Stomach (tissue), 9 donors: ENCODE measurements around the gene UBXN11. TPM values are rescaled to one million over a fixed set of nuclear protein-coding genes. Genes with fewer than 3 reads are reported as not detected.

Experiments used
- DNase-seq, 2 donors: peaks; one replicate each; pipeline versions ENCODE4 v3.0.0 to v3.0.0-alpha.2; 2013 to 2019
- H3K27ac ChIP-seq, 5 donors: fragments of 200-600 bp in 4 of 5; sonication (generic) in 4 of 5; one replicate each; pipeline ENCODE4 v1.5.1; 2013 to 2019; ENCODE audit warnings: mild to moderate bottlenecking in 1 of 5, moderate library complexity in 1 of 5
- H3K27me3 ChIP-seq, 3 donors: fragments of 200-600 bp; sonication (generic); one replicate each; pipeline ENCODE4 v1.5.1; 2017 to 2019; ENCODE audit warnings: mixed run types in 1 of 3
- H3K36me3 ChIP-seq, 4 donors: fragments of 200-600 bp; sonication (generic); 1 replicate in 3 of 4; 2 replicates in 1 of 4; pipeline ENCODE4 v1.5.1; 2016 to 2019
- H3K4me1 ChIP-seq, 4 donors: fragments of 200-600 bp; sonication (generic); one replicate each; pipeline ENCODE4 v1.5.1; 2016 to 2019
- H3K4me3 ChIP-seq, 4 donors: fragments of 200-600 bp; sonication (generic) in 3 of 4; one replicate each; pipeline ENCODE4 v1.5.1; 2016 to 2019; ENCODE audit warnings: mild to moderate bottlenecking in 1 of 4
- H3K9me3 ChIP-seq, 4 donors: fragments of 200-600 bp; sonication (generic); one replicate each; pipeline ENCODE4 v1.5.1; 2016 to 2019
- EP300 ChIP-seq: sonication (generic); formaldehyde crosslinking; IDR thresholded peaks from one replicate; pipeline ENCODE4 v1.6.1; 2017; ENCODE audit warnings: antibody characterized with exemption
- POLR2A ChIP-seq, 4 donors: fragments of 450-650 bp; IDR thresholded peaks; one replicate each; pipeline ENCODE4 v1.6.1; 2016; ENCODE audit warnings: antibody characterized with exemption in 4 of 4, control low read depth in 2 of 4, mild to moderate bottlenecking in 1 of 4, moderate library complexity in 1 of 4
- POLR2AphosphoS5 ChIP-seq, 3 donors: sonication (generic); formaldehyde crosslinking; IDR thresholded peaks; one replicate each; pipeline ENCODE4 v1.6.1; 2016; ENCODE audit warnings: antibody characterized with exemption in 3 of 3
- WGBS, 5 donors: extraction: QIAGEN DNeasy Blood & Tissue Kit in 3 of 5; methylation state at CpG; one replicate each; pipeline versions ENCODE4 v1.1.5 to v1.1.7; 2013 to 2018; 5-methylcytosine and 5-hydroxymethylcytosine counted together
- intact Hi-C: fragments of 100-400 bp; cut with DNase I; formaldehyde crosslinking; loops from one replicate; pipeline ENCODE4 v1.15.1; 2023; ENCODE audit warnings: low total_unique reads
- polyA plus RNA-seq, 3 donors: library from polyadenylated mRNA; stranded (reverse); fragments of 200-250 nt; gene quantifications; one replicate each; pipeline ENCODE4 v1.2.3, GENCODE V29; 2013
- total RNA-seq, 5 donors: library from RNA; depleted of rRNA; stranded (reverse); fragments of >200 nt; gene quantifications; one replicate each; pipeline versions ENCODE4 v1.1.0 to v1.2.3, GENCODE V29; 2014 to 2016
- TF ChIP-seq, protein P1 (sequence below), 7 experiments: fragments of 450-650 bp in 4 of 7; fragments of 200-600 bp in 3 of 7; sonication (generic) in 3 of 7; IDR thresholded peaks; one replicate each; pipeline ENCODE4 v1.5.1; 2016 to 2019; ENCODE audit warnings: antibody characterized with exemption in 7 of 7, control low read depth in 2 of 7, mild to moderate bottlenecking in 1 of 7
- donor health status: healthy with polysubstance abuse.
- donor health status: Bipolar disorder and iron deficiency.
- donor health status: healthy.

Gene UBXN11
- total and polyA plus RNA-seq, 8 donors: 7.3 to 26.3 (median 12.6) TPM

DNA sequence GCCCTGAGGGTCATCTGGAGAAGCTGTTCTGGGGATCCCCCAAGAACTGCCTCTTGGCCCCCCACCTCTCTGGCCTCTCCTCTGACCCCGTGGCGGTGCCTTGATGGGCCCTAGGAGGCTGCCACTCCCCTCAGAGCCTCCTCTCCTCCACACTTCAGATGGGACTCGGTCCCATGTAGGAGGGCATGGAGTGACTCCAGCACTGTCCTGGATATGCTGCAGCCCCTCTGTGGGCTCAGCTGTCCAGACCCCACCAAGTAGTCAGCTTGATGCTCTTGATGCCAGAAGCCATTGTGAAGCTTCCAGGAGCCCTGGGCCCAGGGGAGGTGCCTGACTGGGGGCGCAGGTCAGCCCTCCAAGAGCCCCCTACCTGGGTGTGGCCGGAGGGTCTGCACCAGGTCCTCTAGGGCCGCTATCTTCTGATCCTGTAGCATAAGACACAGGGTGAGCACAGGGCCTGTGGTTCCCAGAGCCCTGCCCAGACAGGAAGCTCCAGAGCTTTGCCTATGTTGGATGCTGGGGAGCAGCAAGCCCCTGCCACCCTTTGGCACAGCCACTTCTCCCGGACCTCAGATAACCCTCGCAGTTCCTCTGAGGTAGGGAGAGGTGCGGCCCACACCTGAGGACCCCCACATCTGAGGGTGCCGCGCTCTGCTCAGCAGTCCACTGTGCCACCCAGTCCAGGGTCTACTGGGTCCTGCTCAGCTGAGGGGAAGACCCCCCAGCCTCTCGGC, 9.2 kb downstream of the UBXN11 start:
- Histone ChIP-seq H3K4me3 (no peak overlapping the region), H3K4me1 (peaks cover 0 to 7% (median 0%) of the 10 kb centered on the region in 4 donors), H3K36me3 (peaks cover 0 to 32% (median 13%) of the 10 kb centered on the region in 4 donors), H3K9me3 (no peaks in the 10 kb centered on the region), H3K27ac (no peak overlapping the region), H3K27me3 (no peaks in the 10 kb centered on the region)
- 91 to 98% (median 93%) methylated on average over 5 to 12 of the region's 12 CpGs for WGBS, 5 donors
- intact Hi-C loops: no loop called here
- DNase-seq: no peak
- no peak for TF ChIP-seq POLR2AphosphoS5 (IDR thresholded peaks at IDR 0.05)
- TF ChIP-seq POLR2A (IDR thresholded peaks at IDR 0.05): no peak
- no peak for TF ChIP-seq EP300
- TF ChIP-seq, protein P1, sequence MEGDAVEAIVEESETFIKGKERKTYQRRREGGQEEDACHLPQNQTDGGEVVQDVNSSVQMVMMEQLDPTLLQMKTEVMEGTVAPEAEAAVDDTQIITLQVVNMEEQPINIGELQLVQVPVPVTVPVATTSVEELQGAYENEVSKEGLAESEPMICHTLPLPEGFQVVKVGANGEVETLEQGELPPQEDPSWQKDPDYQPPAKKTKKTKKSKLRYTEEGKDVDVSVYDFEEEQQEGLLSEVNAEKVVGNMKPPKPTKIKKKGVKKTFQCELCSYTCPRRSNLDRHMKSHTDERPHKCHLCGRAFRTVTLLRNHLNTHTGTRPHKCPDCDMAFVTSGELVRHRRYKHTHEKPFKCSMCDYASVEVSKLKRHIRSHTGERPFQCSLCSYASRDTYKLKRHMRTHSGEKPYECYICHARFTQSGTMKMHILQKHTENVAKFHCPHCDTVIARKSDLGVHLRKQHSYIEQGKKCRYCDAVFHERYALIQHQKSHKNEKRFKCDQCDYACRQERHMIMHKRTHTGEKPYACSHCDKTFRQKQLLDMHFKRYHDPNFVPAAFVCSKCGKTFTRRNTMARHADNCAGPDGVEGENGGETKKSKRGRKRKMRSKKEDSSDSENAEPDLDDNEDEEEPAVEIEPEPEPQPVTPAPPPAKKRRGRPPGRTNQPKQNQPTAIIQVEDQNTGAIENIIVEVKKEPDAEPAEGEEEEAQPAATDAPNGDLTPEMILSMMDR (IDR thresholded peaks at IDR 0.05): no peak

DNA sequence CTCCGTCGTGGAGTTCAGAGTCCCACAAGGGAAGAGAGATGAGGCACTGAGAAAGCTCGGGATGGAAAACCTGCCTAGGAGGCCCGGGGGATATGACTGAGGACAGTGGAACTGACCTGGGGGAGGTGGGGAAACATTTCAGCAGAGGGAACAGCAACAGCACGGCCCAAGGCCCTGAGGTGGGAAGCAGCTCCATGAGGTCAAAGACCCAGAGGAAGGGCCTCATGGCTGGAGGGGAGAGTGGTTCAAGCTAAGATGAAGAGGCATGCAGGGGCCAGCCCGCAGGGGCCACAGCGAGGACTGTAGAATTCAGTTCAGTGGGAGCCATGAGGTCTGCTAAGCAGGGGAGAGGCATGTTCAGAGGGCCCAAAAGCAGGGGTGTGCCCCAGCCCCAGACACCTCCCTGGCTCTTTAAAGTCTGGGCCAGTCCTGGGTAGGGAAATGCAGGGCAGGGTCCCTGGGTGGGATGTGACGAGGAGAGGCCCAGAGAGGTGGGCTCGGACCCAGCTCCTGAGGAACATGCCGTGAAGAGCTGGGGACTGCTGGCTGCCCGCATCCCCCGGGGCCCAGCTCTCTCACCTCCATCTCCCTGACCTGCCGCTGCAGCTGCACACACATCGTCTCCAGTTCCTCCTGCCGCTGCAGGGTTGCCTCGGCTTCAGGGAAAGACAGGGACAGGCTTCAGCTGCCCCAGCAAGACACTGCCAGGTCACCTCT, 9.9 kb downstream of the UBXN11 start:
- no peak overlapping the region for H3K27ac ChIP-seq
- no peaks in the 10 kb centered on the region for H3K9me3 ChIP-seq
- H3K36me3 ChIP-seq: peaks cover 0 to 30% (median 13%) of the 10 kb centered on the region in 4 donors
- no peaks in the 10 kb centered on the region for H3K27me3 ChIP-seq
- TF ChIP-seq, protein P1 (IDR thresholded peaks at IDR 0.05): no peak
- TF ChIP-seq POLR2AphosphoS5 (IDR thresholded peaks at IDR 0.05) (no peak), POLR2A (IDR thresholded peaks at IDR 0.05) (no peak), EP300 (no peak)
- peaks cover 0 to 15% (median 0%) of the 10 kb centered on the region in 4 donors for H3K4me1 ChIP-seq
- 87 to 92% (median 90%) methylated on average over 16 of the region's 16 CpGs for WGBS, 5 donors
- H3K4me3 ChIP-seq: no peak overlapping the region
- no peak for DNase-seq
- intact Hi-C loops: no loop called here

DNA sequence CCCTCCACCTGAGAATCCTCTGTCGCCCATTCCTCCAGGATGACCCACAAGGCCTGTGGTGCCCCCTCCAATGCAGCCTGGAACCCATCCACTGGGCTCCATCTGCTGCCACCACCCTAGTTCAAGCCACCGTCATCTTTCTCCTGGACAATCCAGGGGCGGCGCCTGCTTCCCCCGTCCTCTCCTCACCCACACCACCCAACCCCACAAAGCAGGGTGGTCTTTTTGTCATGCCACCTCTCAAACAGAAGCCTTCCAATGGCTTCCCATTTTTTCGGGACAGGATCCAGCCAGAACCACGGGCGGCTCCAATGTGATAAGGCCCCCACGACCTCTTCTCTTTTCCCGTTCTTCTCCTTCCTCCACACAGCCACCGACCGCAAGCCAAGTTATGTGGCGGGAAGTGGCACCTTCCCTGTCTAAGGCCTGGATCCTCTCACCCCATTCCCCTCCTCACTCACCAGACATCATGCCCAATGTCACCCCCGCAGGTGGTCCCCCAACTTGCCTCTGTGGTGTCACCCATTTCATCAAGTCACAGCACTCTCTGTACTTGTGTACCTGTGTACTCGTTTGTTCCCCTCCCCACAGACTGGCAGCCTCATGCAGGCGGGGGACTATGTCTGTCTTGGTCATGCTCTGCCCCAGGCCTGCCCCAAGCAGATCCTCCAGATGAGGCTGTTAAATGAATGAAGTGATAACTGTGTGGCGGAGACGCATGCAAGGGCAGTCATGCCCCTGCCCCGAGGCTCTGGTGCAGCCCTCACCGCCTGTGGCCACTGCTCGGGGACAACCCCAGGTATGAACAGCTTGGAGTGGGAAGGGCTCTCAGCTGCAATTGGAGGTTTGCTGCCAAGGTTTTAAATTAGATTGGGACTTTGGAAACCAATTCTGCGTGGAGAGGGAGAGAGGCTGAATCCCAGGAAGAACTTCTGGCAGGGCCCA, 11.0 kb downstream of the UBXN11 start:
- WGBS, 5 donors: 89 to 92% (median 91%) methylated on average over 22 of the region's 22 CpGs
- TF ChIP-seq, protein P1 (IDR thresholded peaks at IDR 0.05): no peak
- TF ChIP-seq POLR2A (IDR thresholded peaks at IDR 0.05) (no peak), POLR2AphosphoS5 (IDR thresholded peaks at IDR 0.05) (no peak), EP300 (no peak)

More for the DNA sequence above, 11.0 kb downstream of the UBXN11 start:
- H3K36me3 ChIP-seq: peaks cover 0 to 27% (median 12%) of the 10 kb centered on the region in 4 donors
- H3K4me1 ChIP-seq: peaks cover under 1 to 25% (median 3%) of the 10 kb centered on the region in 4 donors
- H3K27ac ChIP-seq: no peak overlapping the region
- H3K27me3 ChIP-seq: no peaks in the 10 kb centered on the region
- H3K9me3 ChIP-seq: no peaks in the 10 kb centered on the region
- intact Hi-C loops: no loop called here
- no peak for DNase-seq
- H3K4me3 ChIP-seq: no peak overlapping the region
